Right lobe of liver (tissue), 4 donors: ENCODE results near the gene SNX5.

Source experiments
- CTCF ChIP-seq, 4 donors: fragments of 200-600 bp in 3 of 4; fragments of 450-650 bp in 1 of 4; IDR thresholded peaks; one replicate each; pipeline versions ENCODE4 v1.5.1 to v1.8.0; 2016 to 2022; ENCODE audit warnings: antibody characterized with exemption in 4 of 4, mild to moderate bottlenecking in 2 of 4
- POLR2A ChIP-seq: fragments of 450-650 bp; IDR thresholded peaks from one replicate; pipeline ENCODE4 v1.6.1; 2017; ENCODE audit warnings: antibody characterized with exemption, mild to moderate bottlenecking
- donor health status: DM: no; HTN: no; CAD: no.
- donor health status: DM: no; HTN: no; CAD: no.
- donor health status: DM: no; HTN: yes; CAD: no.

- TF ChIP-seq CTCF (IDR thresholded peaks at IDR 0.05) (no peak), POLR2A (no peak)
Observed at GRCh38 chr20:17946572-17947473, 21.8 kb downstream of the SNX5 start.
